ENCODE measurements around the gene RPL13. TPM values are rescaled to one million over a fixed set of nuclear protein-coding genes. Genes with fewer than 3 reads are reported as not detected.

Gene RPL13
- total RNA-seq, 1 experiment from 2014 or later, result 2,140 TPM

- Histone ChIP-seq H3K27me3 (replicated peaks; ENCODE audit: insufficient read depth, low read depth, low read length, poor library complexity) (no peaks in the 10 kb centered on the region), H3K4me3 (ENCODE audit: low read depth, low read length, poor library complexity, severe bottlenecking) (no peak overlapping the region), H3K27ac (ENCODE audit: low read depth, low read length, poor library complexity, severe bottlenecking) (no peak overlapping the region), H3K4me1 (ENCODE audit: insufficient read depth, low read length, poor library complexity, severe bottlenecking) (no peaks in the 10 kb centered on the region), H3K36me3 (ENCODE audit: insufficient read depth, low read length, poor library complexity, severe bottlenecking) (peaks cover 34% of the 10 kb centered on the region), H3K9me3 (ENCODE audit: low read depth, low read length, poor library complexity, severe bottlenecking) (no peaks in the 10 kb centered on the region)
- ChIA-PET POLR2A (ENCODE audit: low non-redundant PET) (no interaction called here), CTCF (no interaction called here)
- BruUV-seq (replicated peaks), result no TSS peak
- no peak for DNase-seq (ENCODE audit: low spot score)
- intact Hi-C loops (cut with micrococcal nuclease; ENCODE audit: unreplicated experiment), result no loop called here
- no peak for TF ChIP-seq EZH2 (IDR thresholded peaks at IDR 0.05; ENCODE audit: borderline replicate concordance, low read depth, low read length, poor library complexity, severe bottlenecking)
- TF ChIP-seq, protein P1, sequence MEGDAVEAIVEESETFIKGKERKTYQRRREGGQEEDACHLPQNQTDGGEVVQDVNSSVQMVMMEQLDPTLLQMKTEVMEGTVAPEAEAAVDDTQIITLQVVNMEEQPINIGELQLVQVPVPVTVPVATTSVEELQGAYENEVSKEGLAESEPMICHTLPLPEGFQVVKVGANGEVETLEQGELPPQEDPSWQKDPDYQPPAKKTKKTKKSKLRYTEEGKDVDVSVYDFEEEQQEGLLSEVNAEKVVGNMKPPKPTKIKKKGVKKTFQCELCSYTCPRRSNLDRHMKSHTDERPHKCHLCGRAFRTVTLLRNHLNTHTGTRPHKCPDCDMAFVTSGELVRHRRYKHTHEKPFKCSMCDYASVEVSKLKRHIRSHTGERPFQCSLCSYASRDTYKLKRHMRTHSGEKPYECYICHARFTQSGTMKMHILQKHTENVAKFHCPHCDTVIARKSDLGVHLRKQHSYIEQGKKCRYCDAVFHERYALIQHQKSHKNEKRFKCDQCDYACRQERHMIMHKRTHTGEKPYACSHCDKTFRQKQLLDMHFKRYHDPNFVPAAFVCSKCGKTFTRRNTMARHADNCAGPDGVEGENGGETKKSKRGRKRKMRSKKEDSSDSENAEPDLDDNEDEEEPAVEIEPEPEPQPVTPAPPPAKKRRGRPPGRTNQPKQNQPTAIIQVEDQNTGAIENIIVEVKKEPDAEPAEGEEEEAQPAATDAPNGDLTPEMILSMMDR (conservative IDR thresholded peaks at IDR 0.05; ENCODE audit: low read depth, low read length), result no peak
These were observed 28.9 kb downstream of the RPL13 start for GRCh38 chr16:89589241-89589926.

DNA sequence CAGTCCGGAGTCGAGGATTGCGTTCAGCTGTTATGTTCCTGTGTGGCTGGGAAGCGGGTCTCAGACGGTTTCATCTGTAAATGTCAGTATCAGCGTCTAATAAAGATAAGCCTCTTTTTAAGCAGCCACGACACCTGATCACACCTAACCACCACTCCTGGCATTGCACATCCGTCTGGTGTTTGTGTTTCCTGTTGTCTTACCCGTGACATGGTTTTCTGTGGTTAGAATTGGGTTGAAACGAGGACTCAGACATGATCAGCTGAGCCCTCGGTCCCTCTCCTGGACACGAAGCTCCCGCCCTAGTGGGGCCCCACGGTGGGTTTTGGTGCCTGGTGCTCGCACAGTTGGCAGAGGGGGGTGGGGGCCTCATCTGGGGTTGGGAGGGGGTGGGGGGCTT is 33.4 kb downstream of the RPL13 start:
- Histone ChIP-seq H3K4me1 (ENCODE audit: insufficient read depth, low read length, poor library complexity, severe bottlenecking) (no peaks in the 10 kb centered on the region), H3K4me3 (ENCODE audit: low read depth, low read length, poor library complexity, severe bottlenecking) (no peak overlapping the region), H3K27me3 (replicated peaks; ENCODE audit: insufficient read depth, low read depth, low read length, poor library complexity) (no peaks in the 10 kb centered on the region), H3K36me3 (ENCODE audit: insufficient read depth, low read length, poor library complexity, severe bottlenecking) (peaks cover 18% of the 10 kb centered on the region), H3K9me3 (ENCODE audit: low read depth, low read length, poor library complexity, severe bottlenecking) (no peaks in the 10 kb centered on the region), H3K27ac (ENCODE audit: low read depth, low read length, poor library complexity, severe bottlenecking) (no peak overlapping the region)
- ChIA-PET POLR2A (ENCODE audit: low non-redundant PET) (no interaction called here), CTCF (no interaction called here)
- DNase-seq (ENCODE audit: low spot score), result no peak
- intact Hi-C loops (cut with micrococcal nuclease; ENCODE audit: unreplicated experiment), result no loop called here
- TF ChIP-seq, protein P1 (conservative IDR thresholded peaks at IDR 0.05; ENCODE audit: low read depth, low read length), result no peak
- TF ChIP-seq EZH2 (IDR thresholded peaks at IDR 0.05; ENCODE audit: borderline replicate concordance, low read depth, low read length, poor library complexity, severe bottlenecking), result no peak
- BruUV-seq (replicated peaks), result no TSS peak

GRCh38 chr16:89595330-89596060 is 35.0 kb downstream of the RPL13 start:
- Histone ChIP-seq H3K9me3 (ENCODE audit: low read depth, low read length, poor library complexity, severe bottlenecking) (no peaks in the 10 kb centered on the region), H3K27ac (ENCODE audit: low read depth, low read length, poor library complexity, severe bottlenecking) (no peak overlapping the region), H3K4me3 (ENCODE audit: low read depth, low read length, poor library complexity, severe bottlenecking) (no peak overlapping the region), H3K36me3 (ENCODE audit: insufficient read depth, low read length, poor library complexity, severe bottlenecking) (peaks cover 14% of the 10 kb centered on the region), H3K27me3 (replicated peaks; ENCODE audit: insufficient read depth, low read depth, low read length, poor library complexity) (no peaks in the 10 kb centered on the region), H3K4me1 (ENCODE audit: insufficient read depth, low read length, poor library complexity, severe bottlenecking) (no peaks in the 10 kb centered on the region)
- TF ChIP-seq EZH2 (IDR thresholded peaks at IDR 0.05; ENCODE audit: borderline replicate concordance, low read depth, low read length, poor library complexity, severe bottlenecking), result no peak
- TF ChIP-seq, protein P1 (conservative IDR thresholded peaks at IDR 0.05; ENCODE audit: low read depth, low read length), result no peak
- POLR2A ChIA-PET (ENCODE audit: low non-redundant PET), result no interaction called here
- intact Hi-C loops (cut with micrococcal nuclease; ENCODE audit: unreplicated experiment), result no loop called here
- DNase-seq (ENCODE audit: low spot score), result no peak
- BruUV-seq (replicated peaks), result no TSS peak
- CTCF ChIA-PET, result no interaction called here

Measured in A673 (cell line).